ENCODE data around the gene DDR2.

Gene DDR2

DNA sequence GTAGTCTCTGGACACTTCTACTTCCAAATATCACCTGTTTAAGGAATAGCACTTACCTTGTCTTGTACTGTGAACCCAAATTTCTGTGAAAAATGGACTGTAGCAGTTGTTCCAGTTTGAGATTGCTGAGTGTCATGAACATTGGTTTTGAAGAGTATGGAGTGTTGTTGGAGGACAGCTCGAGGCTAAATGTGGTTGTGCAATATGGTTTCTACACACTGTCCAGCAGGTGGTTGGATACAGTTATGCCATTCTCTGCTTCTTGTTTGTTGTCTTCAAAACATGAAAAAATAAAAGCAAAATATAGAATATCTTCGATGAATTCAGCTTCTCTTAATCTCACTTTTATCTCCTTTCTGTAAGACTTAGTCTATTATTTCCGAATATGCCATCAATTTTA lies 67.1 kb downstream of the DDR2 start:
- Histone ChIP-seq H3K79me2 (no peaks in the 10 kb centered on the region), H3K4me3 (ENCODE audit: low read depth, low read length) (no peak overlapping the region), H3K9ac (no peak overlapping the region), H3K27ac (no peak overlapping the region), H3K27me3 (ENCODE audit: control insufficient read depth, insufficient read depth, low read length) (no peaks in the 10 kb centered on the region), H3K9me3 (ENCODE audit: control insufficient read depth, low read length) (no peaks in the 10 kb centered on the region), H3K4me1 (peaks cover 5% of the 10 kb centered on the region), H3K36me3 (ENCODE audit: control insufficient read depth, insufficient read depth, low read length) (no peaks in the 10 kb centered on the region), H3K4me2 (ENCODE audit: low read length) (no peak overlapping the region), H2AFZ (no peak overlapping the region)
- TF ChIP-seq, protein P1, sequence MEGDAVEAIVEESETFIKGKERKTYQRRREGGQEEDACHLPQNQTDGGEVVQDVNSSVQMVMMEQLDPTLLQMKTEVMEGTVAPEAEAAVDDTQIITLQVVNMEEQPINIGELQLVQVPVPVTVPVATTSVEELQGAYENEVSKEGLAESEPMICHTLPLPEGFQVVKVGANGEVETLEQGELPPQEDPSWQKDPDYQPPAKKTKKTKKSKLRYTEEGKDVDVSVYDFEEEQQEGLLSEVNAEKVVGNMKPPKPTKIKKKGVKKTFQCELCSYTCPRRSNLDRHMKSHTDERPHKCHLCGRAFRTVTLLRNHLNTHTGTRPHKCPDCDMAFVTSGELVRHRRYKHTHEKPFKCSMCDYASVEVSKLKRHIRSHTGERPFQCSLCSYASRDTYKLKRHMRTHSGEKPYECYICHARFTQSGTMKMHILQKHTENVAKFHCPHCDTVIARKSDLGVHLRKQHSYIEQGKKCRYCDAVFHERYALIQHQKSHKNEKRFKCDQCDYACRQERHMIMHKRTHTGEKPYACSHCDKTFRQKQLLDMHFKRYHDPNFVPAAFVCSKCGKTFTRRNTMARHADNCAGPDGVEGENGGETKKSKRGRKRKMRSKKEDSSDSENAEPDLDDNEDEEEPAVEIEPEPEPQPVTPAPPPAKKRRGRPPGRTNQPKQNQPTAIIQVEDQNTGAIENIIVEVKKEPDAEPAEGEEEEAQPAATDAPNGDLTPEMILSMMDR (IDR thresholded peaks at IDR 0.05), result no peak

DNA sequence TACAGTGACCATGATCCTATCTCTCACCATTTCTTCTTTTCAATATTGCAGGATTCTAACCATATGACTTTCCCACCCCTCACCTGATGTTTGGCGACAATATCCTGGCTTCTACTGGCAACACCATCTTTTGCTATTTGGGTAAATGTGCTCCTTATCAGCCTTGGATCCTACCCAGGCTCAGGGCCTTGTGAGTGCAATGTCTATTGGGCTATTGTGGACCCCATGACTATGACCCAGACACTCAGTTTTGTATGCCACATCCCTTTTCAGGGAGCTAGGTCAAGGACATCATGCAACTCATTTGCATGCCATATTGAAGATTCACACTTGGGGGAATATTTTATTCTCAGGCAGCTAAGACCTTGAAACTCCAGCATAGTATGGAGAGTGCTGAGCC lies 67.9 kb downstream of the DDR2 start:
- no peak overlapping the region for H3K27ac ChIP-seq
- no peaks in the 10 kb centered on the region for H3K27me3 ChIP-seq (ENCODE audit: control insufficient read depth, insufficient read depth, low read length)
- TF ChIP-seq, protein P1 (IDR thresholded peaks at IDR 0.05), result no peak
- H3K9me3 ChIP-seq (ENCODE audit: control insufficient read depth, low read length), result no peaks in the 10 kb centered on the region
- no peak overlapping the region for H3K9ac ChIP-seq
- H3K4me1 ChIP-seq, result peaks cover 5% of the 10 kb centered on the region
- no peaks in the 10 kb centered on the region for H3K79me2 ChIP-seq
- no peaks in the 10 kb centered on the region for H3K36me3 ChIP-seq (ENCODE audit: control insufficient read depth, insufficient read depth, low read length)
- no peak overlapping the region for H3K4me2 ChIP-seq (ENCODE audit: low read length)
- no peak overlapping the region for H2AFZ ChIP-seq
- H3K4me3 ChIP-seq (ENCODE audit: low read depth, low read length), result no peak overlapping the region

DNA sequence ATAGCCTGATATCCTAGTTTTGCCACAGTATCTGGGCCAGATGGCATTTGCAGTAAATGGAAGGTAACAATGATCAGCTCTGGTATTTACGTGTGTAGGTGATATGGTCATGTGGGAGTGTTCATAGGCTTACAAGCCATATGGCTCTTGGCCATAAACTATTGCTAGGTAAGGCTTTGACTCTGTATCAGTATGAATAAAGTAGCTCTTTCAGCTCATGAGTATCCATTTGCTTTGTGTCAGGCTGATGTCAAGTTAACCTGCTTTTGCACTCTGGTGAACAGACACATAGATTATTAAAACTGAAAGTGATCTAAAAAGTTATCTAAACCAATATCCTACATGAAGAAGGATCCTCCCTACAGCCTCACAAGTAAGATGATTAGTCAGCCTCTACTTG lies 69.0 kb downstream of the DDR2 start:
- Histone ChIP-seq H3K4me2 (ENCODE audit: low read length) (no peak overlapping the region), H3K27me3 (ENCODE audit: control insufficient read depth, insufficient read depth, low read length) (no peaks in the 10 kb centered on the region), H3K27ac (no peak overlapping the region), H3K9ac (no peak overlapping the region), H3K4me3 (ENCODE audit: low read depth, low read length) (no peak overlapping the region), H2AFZ (no peak overlapping the region), H3K79me2 (no peaks in the 10 kb centered on the region), H3K4me1 (peaks cover 5% of the 10 kb centered on the region), H3K9me3 (ENCODE audit: control insufficient read depth, low read length) (no peaks in the 10 kb centered on the region), H3K36me3 (ENCODE audit: control insufficient read depth, insufficient read depth, low read length) (no peaks in the 10 kb centered on the region)
- TF ChIP-seq, protein P1 (IDR thresholded peaks at IDR 0.05), result no peak

DNA sequence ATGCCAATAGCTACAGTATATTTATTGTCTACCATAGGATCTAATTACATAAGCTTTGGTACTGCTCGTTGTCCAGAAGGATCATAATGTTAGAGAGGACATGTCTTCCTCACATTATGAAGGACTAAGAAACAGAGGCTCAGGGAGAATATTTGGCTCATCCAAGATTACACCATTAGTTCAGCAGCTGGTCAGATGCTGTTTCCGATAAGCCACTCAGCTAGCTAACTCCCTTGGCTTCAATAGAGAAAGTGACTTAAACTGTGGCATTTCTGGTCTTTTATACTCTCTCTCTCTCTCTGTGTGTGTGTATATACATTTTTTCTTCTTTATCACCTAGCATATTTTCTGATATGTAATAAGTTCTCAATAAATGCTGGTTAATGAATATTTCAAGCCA lies 70.4 kb downstream of the DDR2 start:
- TF ChIP-seq, protein P1 (IDR thresholded peaks at IDR 0.05), result no peak
- H3K4me1 ChIP-seq, result peaks cover 5% of the 10 kb centered on the region

DNA sequence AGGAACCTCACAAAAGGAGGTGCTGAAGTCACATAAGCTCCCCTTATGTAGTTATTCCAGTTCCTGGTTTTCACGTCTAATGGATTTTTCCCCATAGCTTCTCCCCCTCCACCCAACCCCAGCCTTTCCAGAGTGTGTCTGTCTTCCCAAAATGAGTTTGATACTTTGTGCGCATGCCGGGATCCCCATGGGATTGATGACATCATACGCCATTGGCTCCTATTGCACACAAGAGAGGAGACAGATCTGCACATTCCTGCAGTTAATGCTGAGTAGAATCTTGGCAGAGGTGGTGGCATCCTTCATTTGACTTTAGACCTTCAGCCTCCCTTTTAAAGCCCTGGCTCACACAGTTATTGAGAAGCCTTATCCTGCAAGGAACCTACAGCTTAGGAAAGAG lies 71.4 kb downstream of the DDR2 start:
- no peak overlapping the region for H3K27ac ChIP-seq
- no peaks in the 10 kb centered on the region for H3K4me1 ChIP-seq
- TF ChIP-seq, protein P1 (IDR thresholded peaks at IDR 0.05), result no peak

More for the DNA sequence above, 70.4 kb downstream of the DDR2 start:
- Histone ChIP-seq H2AFZ (no peak overlapping the region), H3K9ac (no peak overlapping the region), H3K27ac (no peak overlapping the region), H3K9me3 (ENCODE audit: control insufficient read depth, low read length) (no peaks in the 10 kb centered on the region), H3K36me3 (ENCODE audit: control insufficient read depth, insufficient read depth, low read length) (no peaks in the 10 kb centered on the region), H3K4me3 (ENCODE audit: low read depth, low read length) (no peak overlapping the region), H3K79me2 (no peaks in the 10 kb centered on the region), H3K27me3 (ENCODE audit: control insufficient read depth, insufficient read depth, low read length) (no peaks in the 10 kb centered on the region), H3K4me2 (ENCODE audit: low read length) (no peak overlapping the region)

More for the DNA sequence above, 71.4 kb downstream of the DDR2 start:
- H3K4me3 ChIP-seq (ENCODE audit: low read depth, low read length), result no peak overlapping the region
- H3K9me3 ChIP-seq (ENCODE audit: control insufficient read depth, low read length), result no peaks in the 10 kb centered on the region
- no peak overlapping the region for H3K4me2 ChIP-seq (ENCODE audit: low read length)
- H3K79me2 ChIP-seq, result no peaks in the 10 kb centered on the region
- H3K27me3 ChIP-seq (ENCODE audit: control insufficient read depth, insufficient read depth, low read length), result no peaks in the 10 kb centered on the region
- H3K36me3 ChIP-seq (ENCODE audit: control insufficient read depth, insufficient read depth, low read length), result no peaks in the 10 kb centered on the region
- H2AFZ ChIP-seq, result no peak overlapping the region
- H3K9ac ChIP-seq, result no peak overlapping the region
